PC-9 (cell line): ENCODE data around the gene AP4B1.

ENCODE experiments used
- EZH2 ChIP-seq: fragments of 200-600 bp; sonication (generic); IDR thresholded peaks from 2 replicates; pipeline ENCODE4 v1.8.0; 2017; ENCODE audit warnings: antibody characterized with exemption, low read depth
- TF ChIP-seq, protein P1 (sequence below): fragments of 200-600 bp; sonication (generic); conservative IDR thresholded peaks from 2 replicates; pipeline ENCODE4 v1.6.1; 2017; ENCODE audit warnings: mixed run types, antibody characterized with exemption, mild to moderate bottlenecking, moderate library complexity

DNA sequence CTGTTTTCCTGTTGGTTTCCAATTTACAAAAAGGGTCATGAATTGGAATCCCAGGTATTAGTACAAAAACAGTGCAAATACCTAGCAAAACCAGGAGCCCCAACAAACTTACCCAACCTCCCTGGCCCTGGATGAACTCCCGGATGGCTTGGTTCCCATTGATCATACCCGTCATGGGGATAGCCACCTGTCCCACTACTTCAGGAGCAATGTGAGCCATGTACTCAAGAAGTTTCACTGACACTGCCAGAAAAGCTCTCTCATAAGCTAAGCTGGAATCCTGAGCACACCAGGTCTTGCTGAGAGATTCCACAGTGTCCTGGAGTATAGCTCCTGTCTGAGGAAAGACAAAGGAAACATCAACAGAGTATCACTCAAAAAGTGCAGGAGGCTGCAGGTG is 22.9 kb downstream of the AP4B1 start:
- TF ChIP-seq, protein P1, sequence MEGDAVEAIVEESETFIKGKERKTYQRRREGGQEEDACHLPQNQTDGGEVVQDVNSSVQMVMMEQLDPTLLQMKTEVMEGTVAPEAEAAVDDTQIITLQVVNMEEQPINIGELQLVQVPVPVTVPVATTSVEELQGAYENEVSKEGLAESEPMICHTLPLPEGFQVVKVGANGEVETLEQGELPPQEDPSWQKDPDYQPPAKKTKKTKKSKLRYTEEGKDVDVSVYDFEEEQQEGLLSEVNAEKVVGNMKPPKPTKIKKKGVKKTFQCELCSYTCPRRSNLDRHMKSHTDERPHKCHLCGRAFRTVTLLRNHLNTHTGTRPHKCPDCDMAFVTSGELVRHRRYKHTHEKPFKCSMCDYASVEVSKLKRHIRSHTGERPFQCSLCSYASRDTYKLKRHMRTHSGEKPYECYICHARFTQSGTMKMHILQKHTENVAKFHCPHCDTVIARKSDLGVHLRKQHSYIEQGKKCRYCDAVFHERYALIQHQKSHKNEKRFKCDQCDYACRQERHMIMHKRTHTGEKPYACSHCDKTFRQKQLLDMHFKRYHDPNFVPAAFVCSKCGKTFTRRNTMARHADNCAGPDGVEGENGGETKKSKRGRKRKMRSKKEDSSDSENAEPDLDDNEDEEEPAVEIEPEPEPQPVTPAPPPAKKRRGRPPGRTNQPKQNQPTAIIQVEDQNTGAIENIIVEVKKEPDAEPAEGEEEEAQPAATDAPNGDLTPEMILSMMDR: no peak
- TF ChIP-seq EZH2: no peak
